Urinary bladder (tissue), 4 donors: Measurements from ENCODE around the gene NT5M. TPM values are rescaled to one million over a fixed set of nuclear protein-coding genes. Genes with fewer than 3 reads are reported as not detected.

Source experiments
- DNase-seq: peaks from one replicate; pipeline ENCODE4 v3.0.0-alpha.2; 2015; ENCODE audit errors: extremely low spot score
- H3K27ac ChIP-seq: one replicate; pipeline ENCODE4 v1.5.1; 2013; ENCODE audit warnings: low read depth, mild to moderate bottlenecking, moderate library complexity
- H3K36me3 ChIP-seq: one replicate; pipeline ENCODE4 v1.6.1; 2013; ENCODE audit warnings: mild to moderate bottlenecking, moderate library complexity; ENCODE audit not compliant: insufficient read depth
- H3K4me1 ChIP-seq: one replicate; pipeline ENCODE4 v1.6.1; 2013; ENCODE audit warnings: mild to moderate bottlenecking, moderate library complexity; ENCODE audit not compliant: insufficient read depth
- H3K4me3 ChIP-seq: one replicate; pipeline ENCODE4 v1.5.1; 2013; ENCODE audit warnings: low read depth, low read length
- WGBS: extraction: QIAGEN DNeasy Blood & Tissue Kit; methylation state at CpG from one replicate; pipeline ENCODE4 v1.1.7; 2013; 5-methylcytosine and 5-hydroxymethylcytosine counted together
- polyA plus RNA-seq: library from polyadenylated mRNA; stranded (reverse); fragments of 200-250 nt; gene quantifications from one replicate; pipeline ENCODE4 v1.2.3, GENCODE V29; 2013
- total RNA-seq: library from RNA; depleted of rRNA; stranded (reverse); fragments of >200 nt; gene quantifications from one replicate; pipeline ENCODE4 v1.2.3, GENCODE V29; 2014
- donor health status: healthy with polysubstance abuse.
- donor health status: healthy.

Gene NT5M
- total and polyA plus RNA-seq, 2 donors: 1.6 to 5.9 TPM

DNA sequence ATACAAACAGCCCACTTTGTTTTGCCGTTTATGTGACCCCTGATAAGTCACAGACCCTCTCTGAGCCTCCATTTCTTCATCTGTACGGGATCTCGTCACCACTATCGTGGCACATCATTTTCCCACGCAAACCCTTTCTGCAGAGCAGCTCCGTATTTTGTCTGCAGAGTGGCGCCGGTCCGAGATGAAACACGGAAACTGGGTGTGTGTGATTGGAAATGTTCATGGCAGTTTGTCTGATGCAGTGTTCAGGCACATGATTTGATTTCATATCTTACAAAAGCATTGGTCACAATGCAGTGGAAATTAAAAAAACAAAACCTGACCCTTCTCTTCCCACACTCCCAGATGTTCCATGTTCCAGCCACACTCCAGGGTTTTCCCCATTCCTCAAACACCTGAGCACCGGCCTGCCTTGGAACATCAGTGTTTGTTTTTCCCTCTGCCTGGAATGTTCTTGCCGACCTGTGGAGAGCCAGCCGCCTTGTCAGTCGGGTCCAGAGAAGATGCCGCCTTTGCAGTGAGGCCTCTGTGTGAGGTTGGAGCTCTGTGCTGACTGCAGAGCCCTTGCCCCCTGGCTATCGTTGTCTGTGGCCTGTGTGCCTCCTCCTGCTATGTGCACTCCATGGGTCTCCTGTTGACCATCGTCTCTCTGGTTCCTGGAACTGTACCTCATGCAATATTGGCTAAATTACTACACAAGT, 39.2 kb downstream of the NT5M start:
- 81% methylated on average over 17 of the region's 17 CpGs for WGBS
- no peaks in the 10 kb centered on the region for H3K36me3 ChIP-seq
- no peaks in the 10 kb centered on the region for H3K4me1 ChIP-seq
- no peak for DNase-seq
- H3K27ac ChIP-seq: no peak overlapping the region
- H3K4me3 ChIP-seq: no peak overlapping the region

DNA sequence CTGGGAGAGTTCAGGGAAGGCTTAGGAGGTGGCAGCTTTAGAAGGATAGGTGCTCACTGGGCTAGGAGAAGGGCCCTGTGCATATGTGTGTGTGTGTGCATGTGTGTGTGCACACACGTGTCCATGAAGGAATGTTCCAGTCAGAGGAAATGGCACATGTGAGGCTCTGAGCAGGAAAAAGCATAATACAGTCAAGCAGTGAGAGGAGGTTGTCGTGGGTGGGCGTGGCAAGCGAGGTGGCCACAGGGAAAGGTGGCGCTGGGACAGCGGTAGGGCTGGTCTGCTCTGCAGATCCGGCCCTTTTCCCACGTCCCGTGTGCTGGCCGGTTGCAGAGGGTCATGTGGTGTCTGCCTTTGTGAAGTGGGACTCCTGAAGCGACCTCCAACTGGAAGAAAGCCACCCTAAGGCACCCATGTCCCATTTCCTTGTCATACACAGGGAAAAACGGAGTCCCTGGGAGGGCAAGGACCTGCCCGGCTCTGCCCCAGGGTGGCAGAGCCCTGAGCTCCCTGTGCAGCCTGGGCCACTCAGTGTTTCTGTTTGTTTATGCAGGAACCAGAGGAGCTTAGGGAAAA, 40.1 kb downstream of the NT5M start:
- H3K4me1 ChIP-seq: no peaks in the 10 kb centered on the region
- 85% methylated on average over 13 of the region's 13 CpGs for WGBS
- no peak for DNase-seq
- H3K36me3 ChIP-seq: no peaks in the 10 kb centered on the region
- no peak overlapping the region for H3K27ac ChIP-seq
- no peak overlapping the region for H3K4me3 ChIP-seq

DNA sequence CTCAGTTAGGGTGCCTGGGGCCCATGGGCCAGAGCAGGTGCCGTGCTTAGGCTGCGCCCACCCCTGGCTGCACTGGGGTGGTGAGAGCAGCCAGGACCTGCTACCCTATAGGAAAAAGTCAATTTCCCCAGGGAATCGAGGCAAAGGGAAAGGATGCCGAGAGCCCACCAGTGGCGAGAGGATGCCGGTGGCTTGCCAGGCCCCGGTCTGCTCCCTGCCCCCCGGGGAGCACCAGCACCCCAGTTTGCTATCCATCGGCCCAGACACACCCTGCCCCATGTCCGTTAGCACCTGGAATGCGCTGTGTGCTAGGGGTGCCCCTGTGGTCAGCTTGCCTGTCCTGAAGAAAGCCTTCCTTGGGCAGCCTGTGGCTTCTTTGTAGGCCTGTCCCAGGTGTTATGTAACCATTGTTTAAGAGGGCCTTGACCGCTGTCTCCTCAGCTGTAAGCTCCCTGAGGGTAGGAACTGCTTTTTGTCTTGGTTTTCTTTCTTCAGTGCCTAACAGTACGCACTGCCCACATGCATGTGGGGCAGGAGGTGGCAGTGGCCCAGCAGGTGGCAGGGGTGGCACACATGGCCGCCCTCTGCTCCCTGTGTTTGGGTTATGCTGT, 40.8 kb downstream of the NT5M start:
- no peak overlapping the region for H3K27ac ChIP-seq
- no peak for DNase-seq
- H3K4me3 ChIP-seq: no peak overlapping the region
- H3K4me1 ChIP-seq: no peaks in the 10 kb centered on the region
- no peaks in the 10 kb centered on the region for H3K36me3 ChIP-seq
- WGBS: 96% methylated on average over 14 of the region's 14 CpGs

- no peak for DNase-seq
- H3K36me3 ChIP-seq: no peaks in the 10 kb centered on the region
- no peak overlapping the region for H3K27ac ChIP-seq
- H3K4me1 ChIP-seq: no peaks in the 10 kb centered on the region
- H3K4me3 ChIP-seq: no peak overlapping the region
- 85% methylated on average over 14 of the region's 14 CpGs for WGBS
Observed at GRCh38 chr17:17344507-17345293, 41.5 kb downstream of the NT5M start.

DNA sequence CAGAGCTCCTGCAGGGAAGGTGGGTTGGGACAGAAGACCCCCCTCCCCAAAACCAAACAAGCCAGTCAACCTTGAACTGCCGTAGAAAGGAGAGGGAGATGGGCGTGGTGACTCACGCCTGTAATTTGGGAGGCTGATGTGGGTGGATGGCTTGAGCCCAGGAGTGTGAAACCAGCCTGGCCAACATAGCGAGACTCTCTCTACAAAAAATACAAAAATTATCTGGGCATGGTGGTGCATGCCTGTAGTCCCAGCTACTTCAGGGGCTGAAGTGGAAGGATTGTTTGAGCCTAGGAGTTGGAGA, 42.1 kb downstream of the NT5M start:
- WGBS: 92% methylated on average over 4 of the region's 4 CpGs
- no peaks in the 10 kb centered on the region for H3K36me3 ChIP-seq
- no peak overlapping the region for H3K4me3 ChIP-seq

DNA sequence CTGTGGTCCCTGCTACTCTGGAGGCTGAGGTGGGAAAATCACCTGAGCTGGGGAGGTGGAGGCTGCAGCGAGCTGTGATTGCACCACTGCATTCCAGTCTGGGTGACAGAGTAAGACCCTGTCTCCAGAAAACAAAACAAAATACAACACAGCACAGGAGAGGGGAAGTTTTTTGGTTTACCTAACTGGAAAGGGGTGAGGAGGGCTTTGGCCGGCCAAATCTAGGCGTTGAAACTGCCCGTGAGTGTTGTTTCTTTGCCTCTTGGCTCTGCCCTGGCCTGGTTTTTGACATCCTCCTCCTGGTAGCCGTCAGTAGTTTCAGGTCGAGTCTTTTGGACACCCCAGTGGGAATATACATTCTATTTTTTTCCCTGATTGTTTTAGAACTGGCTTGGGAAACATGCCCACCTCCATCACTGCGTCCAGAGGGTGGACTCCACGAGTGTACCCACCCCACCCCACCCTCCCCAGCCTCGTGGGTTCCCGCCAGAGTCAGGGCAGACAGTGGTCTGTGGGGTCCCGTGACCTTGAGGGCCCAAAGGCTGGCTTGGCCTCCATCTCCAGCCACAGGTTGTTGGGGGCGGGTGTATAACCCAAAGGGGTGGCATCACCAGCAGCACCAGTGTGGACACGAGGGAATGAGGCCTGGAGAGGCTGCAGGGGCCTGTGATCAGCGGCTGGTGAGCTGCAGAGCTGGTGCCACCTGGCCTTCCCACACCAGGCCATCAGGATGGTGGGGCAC, 42.7 kb downstream of the NT5M start:
- Histone ChIP-seq H3K36me3 (no peaks in the 10 kb centered on the region), H3K4me1 (no peaks in the 10 kb centered on the region), H3K27ac (no peak overlapping the region), H3K4me3 (no peak overlapping the region)
- no peak for DNase-seq
- 86% methylated on average over 14 of the region's 14 CpGs for WGBS

More for the DNA sequence above, 42.1 kb downstream of the NT5M start:
- no peak for DNase-seq
- Histone ChIP-seq H3K27ac (no peak overlapping the region), H3K4me1 (no peaks in the 10 kb centered on the region)

DNA sequence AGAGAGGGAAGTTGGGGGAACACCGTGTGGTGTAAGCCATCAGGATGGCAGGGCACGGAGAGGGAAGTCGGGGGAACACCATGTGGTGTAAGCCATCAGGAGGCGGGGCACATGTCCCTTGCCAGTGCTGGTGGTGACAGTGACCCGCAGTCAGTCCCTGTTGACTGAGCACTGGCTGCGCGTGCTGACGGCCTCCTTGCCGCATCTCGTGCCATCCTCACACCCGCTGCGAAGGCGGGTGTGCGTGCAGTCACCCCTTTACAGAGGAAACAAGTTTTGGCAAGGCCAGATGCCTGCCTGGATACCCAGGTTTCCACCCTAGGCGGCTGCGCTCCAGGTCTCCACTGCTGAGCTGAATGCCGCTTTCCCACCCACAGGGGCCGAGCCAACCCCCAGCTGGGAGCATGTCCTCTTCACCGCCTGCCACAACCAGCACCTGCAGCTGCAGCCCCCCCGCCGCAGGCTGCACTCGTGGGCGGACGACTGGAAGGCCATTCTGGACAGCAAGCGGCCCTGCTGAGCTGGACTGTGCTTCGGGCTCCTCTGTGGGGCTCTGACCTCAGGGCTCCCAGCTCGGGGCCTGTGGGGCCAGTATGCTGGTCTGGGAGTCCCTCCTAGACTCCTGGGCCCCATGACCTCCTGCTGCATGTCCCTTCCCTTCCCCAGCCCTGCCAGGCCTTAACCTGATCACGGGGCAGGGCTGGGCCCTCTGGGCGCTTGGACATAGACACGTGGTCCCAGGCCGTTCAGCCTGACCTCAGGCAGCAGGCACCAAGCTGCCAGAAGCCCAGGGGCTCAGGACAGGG, 43.5 kb downstream of the NT5M start:
- Histone ChIP-seq H3K27ac (no peak overlapping the region), H3K4me1 (no peaks in the 10 kb centered on the region), H3K36me3 (no peaks in the 10 kb centered on the region), H3K4me3 (no peak overlapping the region)
- WGBS: 87% methylated on average over 31 of the region's 31 CpGs
- DNase-seq: no peak

DNA sequence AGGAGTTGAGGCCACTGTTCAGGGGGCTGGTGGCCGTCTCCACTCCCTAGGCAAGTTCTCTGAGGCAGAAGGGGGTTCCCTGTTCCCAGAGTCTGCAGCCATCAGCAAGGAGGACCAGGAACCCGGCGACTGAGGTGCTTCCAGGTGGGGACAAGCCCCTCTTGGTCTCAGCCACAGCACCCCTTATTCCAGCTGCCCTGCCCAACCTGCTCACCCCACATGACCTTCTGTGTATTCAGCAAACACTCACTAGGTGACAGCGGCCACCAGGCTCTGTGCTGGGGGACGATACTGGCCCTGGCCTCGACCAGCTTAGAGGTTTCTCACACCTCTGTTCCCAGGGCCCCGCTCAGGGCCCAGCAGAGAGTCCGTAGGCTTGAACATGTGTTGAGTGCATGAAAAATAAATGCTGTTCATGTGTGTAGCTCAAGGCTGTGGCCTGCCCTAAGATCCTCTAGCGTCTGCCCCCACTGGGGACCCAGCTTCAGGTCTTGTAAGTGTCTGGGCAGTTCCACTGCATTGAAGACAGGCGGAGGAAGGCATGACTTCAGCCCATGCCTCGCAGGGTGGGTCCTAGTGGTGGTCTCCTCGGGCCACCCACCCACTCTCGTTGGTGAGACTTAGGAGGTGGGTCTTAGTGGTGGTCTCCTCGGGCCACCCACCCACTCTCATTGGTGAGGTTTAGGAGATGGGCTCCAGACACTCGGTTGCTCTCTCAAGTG, 44.2 kb downstream of the NT5M start:
- H3K4me3 ChIP-seq: no peak overlapping the region
- H3K36me3 ChIP-seq: no peaks in the 10 kb centered on the region
- 90% methylated on average over 15 of the region's 15 CpGs for WGBS
- no peaks in the 10 kb centered on the region for H3K4me1 ChIP-seq
- DNase-seq: no peak
- no peak overlapping the region for H3K27ac ChIP-seq

- no peaks in the 10 kb centered on the region for H3K4me1 ChIP-seq
- H3K27ac ChIP-seq: no peak overlapping the region
- H3K4me3 ChIP-seq: no peak overlapping the region
- 94% methylated on average over 10 of the region's 10 CpGs for WGBS
- H3K36me3 ChIP-seq: no peaks in the 10 kb centered on the region
- no peak for DNase-seq
Observed at GRCh38 chr17:17347956-17348871, 45.0 kb downstream of the NT5M start.

GRCh38 chr17:17348872-17349723, 45.9 kb downstream of the NT5M start:
- no peak for DNase-seq
- Histone ChIP-seq H3K4me1 (no peaks in the 10 kb centered on the region), H3K27ac (no peak overlapping the region), H3K4me3 (no peak overlapping the region), H3K36me3 (no peaks in the 10 kb centered on the region)
- 62% methylated on average over 11 of the region's 11 CpGs for WGBS

DNA sequence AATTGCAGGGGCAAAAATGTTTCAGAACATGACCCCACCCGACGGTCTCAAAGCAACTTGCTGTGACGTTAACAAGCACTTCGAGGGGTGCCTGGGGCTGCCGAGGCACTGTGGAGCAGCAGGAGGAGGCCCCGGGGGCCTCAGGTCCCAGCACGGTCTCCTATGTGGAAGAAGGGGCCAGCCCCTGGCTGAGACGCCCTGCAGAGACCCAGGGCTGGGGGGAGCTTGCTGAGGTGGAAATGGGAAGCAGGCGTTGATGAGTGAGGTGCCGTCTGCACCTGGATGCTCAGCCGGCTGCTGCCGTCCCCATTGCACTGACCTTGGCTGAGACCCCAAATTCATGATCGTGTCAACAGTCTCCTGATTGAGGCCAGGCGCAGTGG, 46.5 kb downstream of the NT5M start:
- H3K27ac ChIP-seq: no peak overlapping the region
- 45% methylated on average over 14 of the region's 14 CpGs for whole genome bisulfite sequencing
- H3K4me1 ChIP-seq: no peaks in the 10 kb centered on the region
- H3K36me3 ChIP-seq: no peaks in the 10 kb centered on the region
- no peak overlapping the region for H3K4me3 ChIP-seq
- DNase-seq: no peak
